ENCODE measurements around the gene CD84. TPM values are rescaled to one million over a fixed set of nuclear protein-coding genes. Genes with fewer than 3 reads are reported as not detected.

The CD84 gene, protein sequence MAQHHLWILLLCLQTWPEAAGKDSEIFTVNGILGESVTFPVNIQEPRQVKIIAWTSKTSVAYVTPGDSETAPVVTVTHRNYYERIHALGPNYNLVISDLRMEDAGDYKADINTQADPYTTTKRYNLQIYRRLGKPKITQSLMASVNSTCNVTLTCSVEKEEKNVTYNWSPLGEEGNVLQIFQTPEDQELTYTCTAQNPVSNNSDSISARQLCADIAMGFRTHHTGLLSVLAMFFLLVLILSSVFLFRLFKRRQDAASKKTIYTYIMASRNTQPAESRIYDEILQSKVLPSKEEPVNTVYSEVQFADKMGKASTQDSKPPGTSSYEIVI
- 40.8 and 43.9 TPM in 2 replicates for total RNA-seq

DNA sequence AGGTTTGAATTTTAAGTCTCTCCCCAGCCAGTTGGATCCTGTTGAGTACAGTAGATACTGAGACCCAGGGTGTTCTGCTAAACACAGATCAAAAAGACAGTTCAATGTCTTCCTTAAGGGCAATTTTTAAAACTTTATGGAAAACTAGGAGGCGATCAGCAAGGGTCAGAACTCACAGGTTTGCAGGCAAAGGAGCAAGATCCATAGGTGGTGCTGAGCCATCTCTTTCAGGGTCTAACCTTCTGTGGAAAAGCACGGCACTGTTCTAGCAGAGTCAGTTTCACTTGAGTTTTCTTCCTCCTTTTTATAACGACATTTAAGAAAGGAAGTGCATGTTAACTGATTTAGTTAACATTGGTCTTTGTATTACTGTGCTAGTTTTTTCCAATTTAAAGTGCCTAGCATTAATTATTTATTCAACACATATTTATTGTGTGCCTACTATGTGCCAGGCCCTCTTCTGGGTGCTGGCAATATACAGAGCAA is at the start of gene CD84:
TSS of gene CD84 (minus strand) at position 281 of the 486 bp plus-strand sequence. CDS start at position 222, 59 bp downstream.
- intact Hi-C loops (cut with micrococcal nuclease): loop anchor here (2.0 to 5.0 kb wide), 4 partner anchors 18 to 133 kb away; partner anchors contain the start of gene CD48

DNA sequence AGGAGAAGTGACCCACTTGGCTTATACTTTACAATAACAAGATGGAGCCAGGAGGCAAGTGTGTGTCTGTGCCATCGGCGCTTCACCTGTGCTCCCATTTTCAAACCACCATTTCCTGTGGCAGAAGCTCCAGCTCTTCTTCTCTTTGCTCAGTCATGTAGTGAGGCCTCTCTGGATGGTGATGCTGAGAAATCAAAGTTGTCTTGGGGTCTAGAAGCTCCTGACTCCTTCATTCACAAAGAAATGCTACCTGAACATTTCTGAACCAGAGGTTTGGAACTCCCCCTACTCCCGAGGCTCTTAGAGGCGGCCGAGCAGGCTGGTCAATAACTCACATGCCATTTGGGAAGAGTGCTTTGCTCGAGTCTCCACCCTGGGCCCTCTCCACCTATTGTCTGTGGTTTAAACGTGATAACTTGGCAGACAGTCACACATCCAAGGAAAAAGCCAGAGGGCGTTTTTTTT is 49.5 kb upstream of the CD84 start:
- intact Hi-C loops (cut with micrococcal nuclease): loop anchor here (1.0 to 5.0 kb wide), 4 partner anchors 9 to 367 kb away; partner anchors contain the start of genes CD84 and DCAF8

DNA sequence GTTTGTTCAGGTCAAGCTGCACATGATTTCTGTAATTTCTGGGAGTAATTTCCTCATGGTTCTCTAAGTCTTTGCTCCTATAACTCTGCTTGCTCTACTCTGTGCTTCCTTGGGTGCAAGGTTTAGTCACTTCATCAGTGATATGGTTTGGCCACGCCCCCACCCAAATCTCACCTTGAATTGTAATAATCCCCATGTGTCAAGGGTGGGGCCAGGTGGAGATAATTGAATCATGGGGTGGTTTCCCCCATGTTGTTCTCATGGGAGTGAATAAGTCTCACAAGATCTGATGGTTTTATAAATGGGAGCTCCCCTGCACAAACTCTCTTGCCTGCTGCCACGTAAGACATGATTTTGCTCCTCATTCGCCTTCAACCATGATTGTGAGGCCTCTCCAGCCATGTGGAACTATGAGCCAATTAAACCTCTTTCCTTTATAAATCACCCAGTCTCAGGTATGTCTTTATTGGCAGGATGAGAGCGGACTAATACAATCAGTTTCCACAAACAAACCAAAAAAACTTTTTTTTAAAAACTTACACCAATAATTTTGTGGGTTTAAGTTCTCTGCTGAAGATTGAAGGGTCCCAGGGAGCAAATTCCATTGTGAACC is 48.5 kb upstream of the CD84 start:
- intact Hi-C loops (cut with micrococcal nuclease): loop anchor here (5.0 kb wide), 3 partner anchors 50 to 365 kb away; partner anchors contain the start of genes CD84 and DCAF8

DNA sequence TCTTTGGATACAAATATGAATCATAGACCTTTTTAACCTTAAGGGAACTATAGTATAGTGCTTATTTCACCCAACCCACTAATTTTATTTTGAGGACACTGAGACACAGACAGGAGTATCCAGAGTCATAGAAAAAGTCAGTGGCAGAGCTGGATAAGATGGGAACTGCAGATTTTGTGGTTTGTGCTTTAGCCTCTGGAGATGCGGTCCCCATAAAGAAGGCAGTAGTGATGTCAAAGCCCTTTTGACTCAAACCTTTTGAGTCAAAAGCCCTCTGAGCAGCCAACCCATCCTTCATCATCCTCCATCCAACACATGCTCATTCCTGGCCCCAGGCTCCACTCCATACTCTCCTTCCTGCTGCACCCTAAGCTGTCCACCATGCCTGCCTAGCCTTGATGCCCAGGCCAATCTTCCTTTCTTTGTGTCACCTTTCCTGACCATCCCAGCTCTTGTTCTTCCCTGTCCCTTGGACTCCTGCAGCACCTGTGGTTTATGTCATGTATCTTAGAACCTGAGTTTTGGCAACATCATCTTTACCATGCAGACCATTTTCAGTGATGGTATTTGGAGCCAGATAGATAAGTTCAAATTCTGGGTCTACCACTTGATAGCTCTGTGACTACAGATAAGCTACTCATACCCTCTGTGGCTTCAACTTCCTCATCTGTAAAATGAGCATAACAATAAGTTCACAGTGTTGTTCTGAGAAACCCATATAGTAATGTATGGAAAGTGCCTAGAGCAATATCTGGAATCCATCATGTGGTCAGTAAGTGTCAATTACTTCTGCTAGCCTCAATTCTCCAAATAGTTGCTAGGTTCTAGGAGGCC is 47.4 kb upstream of the CD84 start:
- intact Hi-C loops (cut with micrococcal nuclease): loop anchor here (5.0 kb wide), 3 partner anchors 49 to 364 kb away; partner anchors contain the start of genes CD84 and DCAF8

DNA sequence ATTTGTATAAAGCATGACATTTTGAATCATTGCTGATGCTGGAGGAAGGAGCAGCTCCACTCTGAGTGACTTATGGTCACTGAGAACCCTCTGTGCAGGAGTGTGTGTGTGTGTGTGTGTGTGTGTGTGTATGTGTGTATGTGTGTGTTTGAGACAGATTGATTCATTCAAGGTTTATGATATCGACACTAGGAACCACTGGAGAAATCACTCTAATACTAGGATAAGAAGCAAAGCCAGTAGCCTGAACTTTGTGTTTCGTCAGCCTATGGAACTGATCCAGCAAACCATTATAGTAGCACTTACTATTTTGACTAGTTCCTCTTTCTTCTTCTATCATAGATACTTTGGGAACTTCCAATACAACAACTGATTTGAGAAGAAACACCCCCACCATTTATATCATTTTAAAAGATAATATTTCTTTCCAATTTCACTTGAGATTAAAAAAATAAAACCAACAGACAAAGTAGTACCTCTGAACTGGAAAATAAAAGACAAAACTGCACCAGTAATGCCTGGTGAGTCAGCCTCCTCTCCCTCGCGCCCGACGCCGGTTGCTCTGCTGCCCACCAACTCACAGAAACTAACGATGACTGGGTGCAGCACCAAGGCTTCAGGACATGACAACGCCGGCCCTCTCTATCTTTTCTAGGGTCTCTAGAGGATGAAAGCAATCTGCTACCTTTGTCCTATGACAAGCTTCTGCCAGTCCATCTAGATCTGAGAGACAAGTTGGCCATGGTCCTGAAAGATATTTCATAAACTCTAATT is 46.6 kb upstream of the CD84 start:
- intact Hi-C loops (cut with micrococcal nuclease): loop anchor here (5.0 kb wide), 3 partner anchors 49 to 364 kb away; partner anchors contain the start of genes CD84 and DCAF8

DNA sequence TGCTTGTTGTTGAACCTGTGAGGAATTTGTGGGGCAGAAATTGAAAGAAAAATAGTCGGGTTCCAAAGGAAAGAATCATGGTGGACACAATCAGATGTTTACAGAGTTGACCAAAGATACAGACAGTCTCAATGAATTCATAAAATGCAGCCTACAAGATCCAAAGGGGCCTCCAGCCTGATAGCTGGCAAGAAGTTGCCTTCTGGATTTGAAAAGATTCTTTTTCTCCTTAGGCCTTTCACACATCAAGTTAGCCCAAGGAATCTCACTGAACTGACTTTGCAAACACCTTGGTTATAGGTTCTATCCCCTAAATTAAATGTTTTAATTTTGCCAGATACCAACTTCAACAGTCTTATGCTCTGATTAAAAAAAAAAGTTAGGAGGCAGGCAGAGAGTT is 46.0 kb upstream of the CD84 start:
- intact Hi-C loops (cut with micrococcal nuclease): loop anchor here (5.0 kb wide), 3 partner anchors 48 to 363 kb away; partner anchors contain the start of genes CD84 and DCAF8

DNA sequence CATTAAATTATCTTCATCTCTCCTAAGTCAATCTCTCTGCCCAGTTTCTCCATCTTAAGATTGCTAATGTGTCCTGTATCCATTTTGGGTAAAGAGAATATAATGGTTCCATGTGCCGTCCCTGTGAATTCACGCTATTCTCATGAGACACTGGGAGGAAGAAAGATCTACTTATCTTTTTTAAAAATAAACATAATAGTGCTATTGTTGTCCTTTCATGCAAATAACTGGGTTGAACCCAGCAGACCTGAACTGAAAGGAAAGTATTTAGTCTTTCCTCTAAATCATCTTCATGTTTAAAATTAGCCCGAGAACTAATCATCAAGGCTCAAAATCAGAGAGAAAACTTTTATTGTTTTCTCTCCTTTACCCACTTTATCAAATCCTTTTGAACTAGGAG is 45.2 kb upstream of the CD84 start:
- intact Hi-C loops (cut with micrococcal nuclease): no loop called here

DNA sequence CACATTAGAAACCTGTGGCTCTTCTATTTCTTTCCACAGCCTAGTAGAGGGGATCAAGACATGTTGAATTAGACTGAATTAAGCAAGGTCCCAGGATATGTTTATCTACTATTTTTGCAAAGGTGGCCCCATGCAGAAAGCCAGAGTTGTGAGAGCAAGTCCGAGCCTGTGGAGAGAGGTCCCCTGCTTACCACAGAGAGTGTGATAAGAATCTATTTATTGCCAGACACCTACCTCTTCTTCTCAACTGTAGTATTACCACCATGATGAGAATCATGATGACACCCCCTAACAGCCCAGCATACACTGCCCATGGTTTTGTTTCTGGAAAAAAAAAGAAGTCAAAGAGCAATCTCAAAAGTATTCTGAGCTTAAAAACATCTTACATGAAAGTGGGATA is 44.6 kb upstream of the CD84 start:
- intact Hi-C loops (cut with micrococcal nuclease): loop anchor here (2.0 kb wide), 1 partner anchor 51 kb away; no protein-coding TSS in a partner anchor

DNA sequence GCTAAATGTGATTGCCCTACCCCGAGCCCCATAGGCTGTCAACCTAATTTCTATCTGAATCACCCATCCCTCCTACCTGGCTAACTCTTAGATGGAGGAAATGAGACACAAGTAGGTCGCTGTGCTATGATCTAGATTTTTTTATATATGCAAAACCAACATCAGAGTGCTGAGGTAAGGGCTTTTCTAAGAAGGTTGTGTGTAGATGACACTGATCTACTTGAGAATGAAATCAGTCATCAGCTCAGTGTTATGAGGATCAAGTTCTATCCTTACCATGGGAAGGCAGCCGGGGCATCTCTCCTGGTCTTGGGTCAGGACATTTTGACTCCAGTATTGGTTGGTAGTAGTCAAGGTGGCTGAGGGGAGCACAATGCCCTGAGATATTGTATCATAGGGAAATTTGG is 43.9 kb upstream of the CD84 start:
- intact Hi-C loops (cut with micrococcal nuclease): loop anchor here (2.0 kb wide), 1 partner anchor 52 kb away; no protein-coding TSS in a partner anchor

DNA sequence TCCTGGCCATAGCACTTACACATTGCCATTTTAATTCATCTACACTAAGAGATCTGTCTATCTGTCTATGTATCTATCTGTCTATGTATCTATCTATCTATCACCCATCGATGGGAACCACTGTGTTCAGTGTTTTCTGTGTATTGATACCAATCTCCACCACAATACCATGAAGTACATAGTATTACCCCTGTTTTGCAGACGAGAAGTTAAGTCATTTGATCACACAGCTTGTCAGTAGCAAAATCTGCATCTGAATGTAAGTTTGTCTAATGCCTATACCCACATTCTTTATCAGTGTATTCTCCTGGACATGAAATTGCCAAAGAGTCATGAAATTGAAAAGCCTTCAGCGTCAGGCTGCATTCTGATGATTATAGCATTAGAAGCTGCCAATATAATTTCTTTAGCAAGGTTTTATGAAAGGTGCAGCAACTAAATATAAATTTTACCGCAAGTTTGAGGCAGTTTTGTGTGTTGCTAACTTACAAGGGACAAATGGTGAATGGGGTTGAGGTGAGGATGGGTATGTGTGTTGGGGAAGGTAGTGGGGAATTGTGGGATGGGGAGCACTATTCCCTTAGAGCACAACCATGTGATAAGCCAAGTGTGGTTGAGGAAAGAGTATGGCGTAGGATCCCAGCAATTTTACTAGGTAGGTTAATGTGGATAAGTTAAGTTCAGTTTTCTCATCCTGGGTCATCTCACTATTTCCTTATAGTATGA is 43.4 kb upstream of the CD84 start:
- intact Hi-C loops (cut with micrococcal nuclease): loop anchor here (2.0 kb wide), 1 partner anchor 52 kb away; no protein-coding TSS in a partner anchor

DNA sequence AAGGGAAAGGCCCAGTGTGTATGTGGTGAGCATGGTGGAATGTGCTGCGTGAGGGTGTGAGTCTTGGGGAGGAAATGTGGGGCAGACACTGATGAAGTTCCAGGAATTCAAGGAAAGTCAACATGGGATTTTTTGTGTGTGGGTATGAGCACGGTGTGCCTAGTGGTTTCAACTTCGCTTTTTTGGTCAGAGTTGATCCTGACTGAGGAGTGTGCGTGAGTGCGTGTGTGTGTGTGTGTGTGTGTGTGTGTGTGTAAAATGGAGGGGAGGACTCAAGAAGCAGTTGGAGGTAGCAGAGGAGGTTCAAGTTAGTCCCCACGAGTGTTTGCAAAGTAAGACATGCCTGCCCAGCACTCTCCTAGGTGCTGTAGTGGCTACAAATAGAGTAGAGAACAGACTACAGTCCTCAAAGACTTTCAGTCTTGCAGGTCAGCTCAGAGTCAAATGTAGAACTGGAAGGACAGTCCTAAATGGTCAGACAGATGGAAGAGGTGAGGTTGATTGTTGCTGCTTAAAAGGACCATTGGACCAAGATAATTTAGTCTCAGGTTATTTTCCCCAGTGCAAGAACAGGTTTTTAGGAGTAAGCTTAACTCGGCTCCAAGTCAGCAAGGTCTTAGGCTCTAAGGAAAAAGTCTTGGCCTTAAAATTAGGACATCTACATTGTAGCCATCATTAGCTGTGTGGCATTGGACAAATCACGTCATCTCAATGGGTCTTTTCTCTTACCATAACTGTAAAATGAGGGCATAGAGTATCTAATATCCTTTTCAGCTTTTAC is 42.5 kb upstream of the CD84 start:
- intact Hi-C loops (cut with micrococcal nuclease): loop anchor here (2.0 kb wide), 1 partner anchor 53 kb away; no protein-coding TSS in a partner anchor

DNA sequence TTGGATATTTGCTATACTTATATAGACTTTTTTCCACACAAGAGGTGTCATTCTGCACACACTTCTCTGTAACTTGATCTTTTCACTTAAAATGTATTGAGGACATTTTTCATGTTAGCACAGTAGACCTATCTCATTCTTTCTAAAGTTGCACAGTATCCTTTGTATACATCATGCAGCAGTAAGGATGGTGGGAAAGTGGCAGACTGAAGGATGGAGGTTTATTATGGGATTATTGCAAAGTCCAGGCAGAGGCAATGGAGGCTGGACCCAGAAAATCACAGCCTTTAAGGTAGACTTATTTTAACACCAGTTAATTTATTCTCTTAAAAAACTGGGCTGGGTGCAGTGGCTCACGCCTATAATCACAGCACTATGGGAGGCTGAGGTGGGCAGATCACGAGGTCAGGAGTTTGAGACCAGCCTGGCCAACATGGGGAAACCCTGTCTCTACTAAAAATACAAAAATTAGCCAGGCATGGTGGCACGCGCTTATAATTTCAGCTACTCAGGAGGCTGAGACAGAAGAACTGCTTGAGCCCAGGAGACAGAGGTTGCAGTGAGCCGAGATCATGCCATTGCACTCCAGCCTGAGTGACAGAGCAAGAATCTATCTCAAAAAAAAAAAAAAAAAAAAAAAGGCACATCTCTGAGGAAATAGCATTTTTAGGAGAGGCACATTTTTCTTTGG is 41.8 kb upstream of the CD84 start:
- intact Hi-C loops (cut with micrococcal nuclease): no loop called here

DNA sequence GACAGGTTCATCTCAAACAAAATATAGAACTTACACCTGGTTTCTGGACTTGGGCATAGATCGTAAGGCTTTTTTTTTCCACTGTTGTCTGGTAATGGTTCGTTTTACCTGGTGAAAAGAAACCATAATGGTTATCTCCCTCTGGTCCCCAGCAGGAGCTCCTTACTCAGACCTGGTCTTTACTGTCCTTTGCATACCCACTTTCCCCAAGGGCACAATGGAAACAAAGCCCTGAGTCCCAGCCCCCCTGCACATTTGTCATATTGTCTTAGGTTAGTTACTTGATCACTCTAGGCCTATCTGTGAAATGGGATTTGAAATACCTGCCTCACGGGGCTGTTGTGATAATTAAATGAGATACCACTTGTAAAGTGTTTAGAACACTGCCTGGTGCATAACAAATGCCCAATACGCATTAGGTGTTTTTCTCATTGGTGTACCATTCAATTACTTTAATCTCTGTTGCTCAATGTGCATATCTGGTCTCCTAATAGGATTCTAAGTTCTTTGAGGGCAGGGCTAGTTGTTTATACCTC is 40.5 kb upstream of the CD84 start:
- intact Hi-C loops (cut with micrococcal nuclease): no loop called here

DNA sequence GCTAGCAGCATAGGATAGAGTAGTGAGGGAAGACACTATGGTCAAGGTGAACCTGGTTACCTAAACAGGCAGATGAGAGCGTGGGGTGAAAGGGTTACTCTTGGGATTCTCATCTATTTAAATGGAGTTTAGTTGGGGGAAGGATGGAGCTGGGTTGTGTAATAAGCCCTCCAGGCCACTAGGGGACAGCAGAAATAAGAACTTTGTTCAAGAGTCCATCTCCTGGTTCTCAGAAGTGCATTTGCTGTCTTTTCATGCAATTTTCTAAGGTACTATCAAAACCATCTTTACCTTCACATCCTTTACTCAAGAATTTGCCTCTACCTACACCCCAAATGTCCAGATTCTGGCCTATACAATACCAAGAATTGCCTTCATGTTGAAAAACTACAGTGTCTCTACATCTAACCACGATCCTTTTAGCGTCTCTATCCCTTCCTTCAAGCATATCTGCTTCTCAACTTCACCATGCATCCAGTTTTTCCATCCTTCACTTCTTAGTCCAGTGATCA is 39.5 kb upstream of the CD84 start:
- intact Hi-C loops (cut with micrococcal nuclease): no loop called here

DNA sequence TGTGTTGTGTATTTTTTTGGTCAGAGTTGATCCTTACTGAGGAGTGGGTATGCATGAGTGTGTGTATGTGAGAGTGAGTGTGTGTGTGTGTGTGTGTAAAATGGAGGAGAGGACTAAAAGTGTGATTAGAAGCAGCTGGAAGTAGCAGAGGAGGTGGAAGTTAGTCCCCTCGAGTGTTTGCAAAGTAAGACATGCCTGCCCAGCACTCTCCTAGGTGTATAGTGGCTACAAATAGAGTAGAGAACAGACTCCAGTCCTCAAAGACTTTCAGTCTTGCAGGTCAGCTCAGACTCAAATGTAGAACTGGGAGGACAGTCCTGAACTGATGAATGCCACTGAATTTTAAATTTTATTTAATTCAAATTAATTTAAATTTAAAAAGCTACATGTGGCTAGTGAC is 39.0 kb upstream of the CD84 start:
- intact Hi-C loops (cut with micrococcal nuclease): no loop called here

DNA sequence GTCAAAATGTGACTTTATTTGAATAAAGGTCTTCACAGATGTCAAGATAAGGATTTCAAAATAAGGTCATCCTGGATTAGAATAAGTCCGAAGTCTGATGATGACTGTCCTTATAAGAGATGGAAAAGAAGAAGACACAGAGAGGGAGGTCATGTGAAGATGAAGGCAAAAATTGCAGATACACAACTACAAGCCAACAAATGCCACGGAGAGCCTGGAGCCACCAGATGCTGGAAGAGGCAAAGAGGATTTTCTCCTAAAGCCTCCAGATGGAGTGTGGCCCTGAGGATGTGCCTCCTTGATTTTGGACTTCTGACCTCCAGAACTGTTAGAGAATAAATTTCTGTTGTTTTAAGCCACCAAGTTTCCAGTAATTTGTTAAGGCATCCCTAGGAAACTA is 36.4 kb upstream of the CD84 start:
- intact Hi-C loops (cut with micrococcal nuclease): no loop called here

DNA sequence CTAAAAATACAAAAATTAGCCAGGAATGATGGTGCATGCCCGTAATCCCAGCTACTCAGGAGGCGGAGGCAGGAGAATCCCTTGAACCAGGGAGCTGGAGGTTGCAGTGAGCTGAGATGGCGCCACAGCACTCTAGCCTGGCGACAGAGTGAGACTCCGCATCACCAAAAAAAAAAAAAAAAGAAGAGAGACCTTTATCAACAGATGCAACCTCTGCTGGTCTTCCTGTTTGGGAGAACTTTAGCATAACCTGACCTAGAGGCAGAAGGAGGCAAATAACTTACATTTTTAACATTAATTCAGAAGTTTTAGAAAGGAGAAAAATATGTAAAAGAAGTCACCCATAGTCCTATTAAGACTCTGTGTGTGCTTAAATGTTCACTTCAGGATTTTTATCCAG is 35.1 kb upstream of the CD84 start:
- intact Hi-C loops (cut with micrococcal nuclease): no loop called here

All from T-helper 2 cell treated with Interferon-gamma antibody and Interleukin-4, amounts not matched to agents 100 ng/mL and 5 ng/mL, for 36 hours (primary cell).